K562 (cell line): ENCODE data around the gene RING1. TPM values are rescaled to one million over a fixed set of nuclear protein-coding genes. Genes with fewer than 3 reads are reported as not detected.

Experiments used
- CBX2 ChIP-seq: fragments of 200-600 bp; sonication (generic); IDR thresholded peaks from one replicate; pipeline ENCODE4 v1.6.1; 2012; ENCODE audit warnings: mild to moderate bottlenecking, low read length, inconsistent platforms; ENCODE audit not compliant: insufficient read depth, poor library complexity, severe bottlenecking
- CTCF ChIP-seq, 3 experiments: IDR thresholded peaks in 2 of 3; conservative IDR thresholded peaks in 1 of 3; 2 replicates each; pipeline ENCODE4 v1.5.1; 2011 to 2012; ENCODE audit warnings: low read length in 3 of 3, mild to moderate bottlenecking in 3 of 3, control low read depth in 2 of 3, improper control_type of control experiment in 1 of 3, inconsistent platforms in 1 of 3, low read depth in 1 of 3, mixed read lengths in 1 of 3, moderate library complexity in 1 of 3; ENCODE audit not compliant: insufficient read depth in 2 of 3
- E2F4 ChIP-seq: sonication (generic); formaldehyde crosslinking; IDR thresholded peaks from 2 replicates; pipeline ENCODE4 v1.8.0; 2022; ENCODE audit warnings: mild to moderate bottlenecking, low read depth, missing genetic modification reagents
- ERF ChIP-seq: fragments of 450-650 bp; formaldehyde crosslinking; IDR thresholded peaks from 2 replicates; pipeline ENCODE4 v1.4.0; 2020; ENCODE audit warnings: mild to moderate bottlenecking, mixed read lengths
- ETV1 ChIP-seq: fragments of 450-650 bp; conservative IDR thresholded peaks from 2 replicates; pipeline ENCODE4 v1.6.1; 2016; ENCODE audit warnings: missing genetic modification characterization, control low read depth, low read depth, missing compliant biosample characterization
- EWSR1 ChIP-seq: fragments of 450-650 bp; IDR thresholded peaks from 2 replicates; pipeline ENCODE4 v1.6.1; 2018; ENCODE audit warnings: borderline replicate concordance, mild to moderate bottlenecking, low read depth, moderate library complexity; ENCODE audit not compliant: partially characterized antibody
- HNRNPUL1 ChIP-seq: fragments of 200-400 bp; formaldehyde crosslinking; IDR thresholded peaks from 2 replicates; pipeline ENCODE4 v1.6.1; 2017; ENCODE audit warnings: low read length
- POLR2AphosphoS2 ChIP-seq: IDR thresholded peaks from 2 replicates; pipeline ENCODE4 v1.6.1; 2012; ENCODE audit warnings: low read length, improper control_type of control experiment
- POLR2H ChIP-seq: IDR thresholded peaks from 2 replicates; pipeline ENCODE4 v1.6.1; 2016; ENCODE audit warnings: missing genetic modification characterization, low read depth, mild to moderate bottlenecking, control low read depth, missing compliant biosample characterization, moderate library complexity
- TEAD4 ChIP-seq, 2 experiments: sonication (generic) in 1 of 2; formaldehyde crosslinking in 1 of 2; IDR thresholded peaks; 2 replicates each; pipeline versions ENCODE4 v1.6.1 to v1.8.0; 2012 to 2022; ENCODE audit warnings: borderline replicate concordance in 1 of 2, inconsistent platforms in 1 of 2, low read length in 1 of 2, mild to moderate bottlenecking in 1 of 2, missing genetic modification reagents in 1 of 2
- ZNF175 ChIP-seq: fragments of 200-800 bp; sonication (Bioruptor generic); IDR thresholded peaks from 2 replicates; pipeline ENCODE4 v1.6.1; 2016; ENCODE audit warnings: low read depth, mild to moderate bottlenecking, missing genetic modification characterization, missing compliant biosample characterization
- ZNF408 ChIP-seq: fragments of 250-450 bp; sonication (Bioruptor Pico); IDR thresholded peaks from 2 replicates; pipeline ENCODE4 v1.4.0; 2020; ENCODE audit warnings: low read depth, mild to moderate bottlenecking, moderate library complexity
- ZNF518B ChIP-seq: fragments of 250-450 bp; sonication (Bioruptor Pico); IDR thresholded peaks from 2 replicates; pipeline ENCODE4 v1.5.0; 2021; ENCODE audit warnings: mild to moderate bottlenecking, moderate library complexity
- polyA plus RNA-seq, 8 experiments: library from polyadenylated mRNA; depleted of rRNA in 4 of 8; stranded (reverse) in 5 of 8; unstranded in 3 of 8; fragments of >200 nt; fragmentation: Nextera tagmentation in 2 of 8; fragmentation: Illumina TruSeq in 1 of 8; extraction: Ambion mirVana in 2 of 8; extraction: Trizol in 1 of 8; gene quantifications; 2 replicates each; pipeline versions ENCODE4 v1.2.1 to v1.2.3, GENCODE V29; 2011 to 2014; ENCODE audit warnings: inconsistent platforms in 1 of 8, missing spikeins in 1 of 8
- total RNA-seq, 7 experiments: library from RNA; depleted of rRNA in 6 of 7; stranded (reverse); fragments of >200 nt in 6 of 7; fragmentation: Illumina TruSeq in 2 of 7; extraction: Trizol in 2 of 7; gene quantifications; 2 replicates each; pipeline versions ENCODE4 v1.2.1 to v1.2.3, GENCODE V29; 2011 to 2021; ENCODE audit warnings: low replicate concordance in 1 of 7
- TF ChIP-seq, protein P1 (sequence below): fragments of 250-450 bp; sonication (Bioruptor Pico); IDR thresholded peaks from 2 replicates; pipeline ENCODE4 v1.4.0; 2020; ENCODE audit warnings: mild to moderate bottlenecking, moderate library complexity
- TF ChIP-seq, protein P2 (sequence below): fragments of 250-450 bp; sonication (Bioruptor Pico); IDR thresholded peaks from 2 replicates; pipeline ENCODE4 v1.6.1; 2021; ENCODE audit warnings: mild to moderate bottlenecking
- TF ChIP-seq, protein P3 (sequence below): sonication (generic); formaldehyde crosslinking; IDR thresholded peaks from 2 replicates; pipeline ENCODE4 v1.9.0; 2022; ENCODE audit warnings: mild to moderate bottlenecking, missing genetic modification reagents

The RING1 gene
- total and polyA plus RNA-seq, 9 of the 15 experiments (the other 6 are each of a cell fraction or from before 2014, with no cell fraction given), result 4.2 to 59.1 (median 36.9) TPM

- TF ChIP-seq, protein P1, sequence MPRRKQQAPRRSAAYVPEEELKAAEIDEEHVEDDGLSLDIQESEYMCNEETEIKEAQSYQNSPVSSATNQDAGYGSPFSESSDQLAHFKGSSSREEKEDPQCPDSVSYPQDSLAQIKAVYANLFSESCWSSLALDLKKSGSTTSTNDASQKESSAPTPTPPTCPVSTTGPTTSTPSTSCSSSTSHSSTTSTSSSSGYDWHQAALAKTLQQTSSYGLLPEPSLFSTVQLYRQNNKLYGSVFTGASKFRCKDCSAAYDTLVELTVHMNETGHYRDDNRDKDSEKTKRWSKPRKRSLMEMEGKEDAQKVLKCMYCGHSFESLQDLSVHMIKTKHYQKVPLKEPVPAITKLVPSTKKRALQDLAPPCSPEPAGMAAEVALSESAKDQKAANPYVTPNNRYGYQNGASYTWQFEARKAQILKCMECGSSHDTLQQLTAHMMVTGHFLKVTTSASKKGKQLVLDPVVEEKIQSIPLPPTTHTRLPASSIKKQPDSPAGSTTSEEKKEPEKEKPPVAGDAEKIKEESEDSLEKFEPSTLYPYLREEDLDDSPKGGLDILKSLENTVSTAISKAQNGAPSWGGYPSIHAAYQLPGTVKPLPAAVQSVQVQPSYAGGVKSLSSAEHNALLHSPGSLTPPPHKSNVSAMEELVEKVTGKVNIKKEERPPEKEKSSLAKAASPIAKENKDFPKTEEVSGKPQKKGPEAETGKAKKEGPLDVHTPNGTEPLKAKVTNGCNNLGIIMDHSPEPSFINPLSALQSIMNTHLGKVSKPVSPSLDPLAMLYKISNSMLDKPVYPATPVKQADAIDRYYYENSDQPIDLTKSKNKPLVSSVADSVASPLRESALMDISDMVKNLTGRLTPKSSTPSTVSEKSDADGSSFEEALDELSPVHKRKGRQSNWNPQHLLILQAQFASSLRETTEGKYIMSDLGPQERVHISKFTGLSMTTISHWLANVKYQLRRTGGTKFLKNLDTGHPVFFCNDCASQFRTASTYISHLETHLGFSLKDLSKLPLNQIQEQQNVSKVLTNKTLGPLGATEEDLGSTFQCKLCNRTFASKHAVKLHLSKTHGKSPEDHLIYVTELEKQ (CRISPR knock-in tag), result no peak
- TF ChIP-seq EWSR1 (no peak), E2F4 (CRISPR knock-in tag) (peak; percentile 68; the same call in 1 of the 2 replicates), CBX2 (no peak), TEAD4 (IDR thresholded peaks at IDR 0.05; ENCODE audit: low read length) (no peak), TEAD4 (CRISPR knock-in tag; IDR thresholded peaks at IDR 0.05; ENCODE audit: borderline replicate concordance) (no peak), ZNF518B (no peak), POLR2AphosphoS2 (no peak), POLR2H (tag) (no peak), ZNF408 (CRISPR knock-in tag) (no peak), CTCF (IDR thresholded peaks at IDR 0.05 in 2 of 3, conservative IDR thresholded peaks at IDR 0.05 in 1 of 3; ENCODE audit: insufficient read depth in 2 of 3, low read depth in 1 of 3, low read length in 3 of 3) (peak; percentile 35 to 53 (median 48); a peak in 4 of 6 replicates), ZNF175 (CRISPR knock-in tag) (no peak), HNRNPUL1 (no peak), ETV1 (tag) (no peak), ERF (CRISPR knock-in tag) (no peak)
- TF ChIP-seq, protein P2, sequence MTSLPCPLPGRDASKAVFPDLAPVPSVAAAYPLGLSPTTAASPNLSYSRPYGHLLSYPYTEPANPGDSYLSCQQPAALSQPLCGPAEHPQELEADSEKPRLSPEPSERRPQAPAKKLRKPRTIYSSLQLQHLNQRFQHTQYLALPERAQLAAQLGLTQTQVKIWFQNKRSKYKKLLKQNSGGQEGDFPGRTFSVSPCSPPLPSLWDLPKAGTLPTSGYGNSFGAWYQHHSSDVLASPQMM, result no peak
- TF ChIP-seq, protein P3, sequence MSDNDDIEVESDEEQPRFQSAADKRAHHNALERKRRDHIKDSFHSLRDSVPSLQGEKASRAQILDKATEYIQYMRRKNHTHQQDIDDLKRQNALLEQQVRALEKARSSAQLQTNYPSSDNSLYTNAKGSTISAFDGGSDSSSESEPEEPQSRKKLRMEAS (CRISPR knock-in tag), result no peak
Measured at GRCh38 chr6:33201147-33201545, 7.2 kb upstream of the RING1 start (continued).
